HCEC 1CT (cell line): ENCODE results near the gene FOXK1.
"Not testable (repeated sequence)": the region's sequence is repeated elsewhere in the genome, so short reads cannot be mapped to it uniquely, and the experiment has no call there.

Source experiments
- DNase-seq: peaks from one replicate; pipeline ENCODE4 v3.0.0-alpha.2; 2017

The FOXK1 gene

DNA sequence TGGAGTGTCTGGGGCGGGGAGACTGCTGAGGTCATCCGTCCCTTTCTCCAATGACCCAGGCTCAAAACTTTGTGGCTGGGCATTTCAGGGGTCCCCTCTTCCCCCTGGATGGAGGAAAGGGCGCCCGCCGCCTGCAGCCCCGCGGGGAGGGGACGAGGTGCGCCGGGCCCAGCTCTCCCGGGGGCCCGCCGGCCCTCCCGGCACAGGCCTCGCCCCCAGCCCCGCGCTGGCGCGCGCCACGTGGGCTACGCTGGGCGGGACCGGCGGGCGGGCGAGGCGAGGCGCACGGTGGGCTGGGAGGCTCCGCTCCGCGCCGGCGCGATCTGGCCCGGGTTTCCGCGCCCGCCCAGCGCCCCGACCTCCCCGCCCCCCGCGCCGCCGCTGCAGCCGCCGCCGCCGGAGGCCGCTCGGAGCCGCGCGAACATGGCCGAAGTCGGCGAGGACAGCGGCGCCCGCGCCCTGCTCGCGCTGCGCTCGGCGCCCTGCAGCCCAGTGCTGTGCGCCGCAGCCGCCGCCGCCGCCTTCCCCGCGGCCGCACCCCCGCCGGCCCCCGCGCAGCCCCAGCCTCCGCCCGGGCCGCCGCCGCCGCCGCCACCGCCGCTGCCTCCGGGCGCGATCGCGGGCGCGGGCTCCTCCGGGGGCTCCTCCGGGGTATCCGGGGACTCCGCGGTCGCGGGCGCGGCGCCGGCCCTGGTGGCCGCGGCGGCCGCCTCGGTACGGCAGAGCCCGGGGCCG, at the start of gene FOXK1:
FOXK1 (plus strand) TSS at position 410 of the 735 bp plus-strand sequence; CDS start at position 424, 14 bp downstream.
- DNase-seq = peak; percentile 76

- peak; percentile 73 for DNase-seq
Observed at GRCh38 chr7:4633012-4633411, 49.1 kb upstream of the FOXK1 start.

DNA sequence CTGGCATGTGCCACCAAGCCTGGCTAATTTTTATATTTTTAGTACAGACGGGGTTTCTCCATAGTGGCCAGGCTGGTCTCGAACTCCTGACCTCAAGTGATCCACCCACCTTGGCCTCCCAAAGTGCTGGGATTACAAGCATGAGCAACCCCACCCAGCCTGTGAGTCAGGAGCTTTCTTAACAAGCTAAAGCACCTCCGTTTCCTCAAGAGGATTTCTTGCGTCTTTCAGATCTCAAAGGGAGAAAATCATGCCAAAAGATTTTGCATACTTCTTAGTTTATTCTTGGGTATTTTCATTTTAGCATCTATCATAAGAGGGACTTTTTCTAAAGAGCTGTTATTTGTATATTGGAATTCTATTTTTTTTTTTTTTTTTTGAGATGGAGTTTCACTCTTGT, 47.9 kb upstream of the FOXK1 start:
- peak; percentile 27 for DNase-seq

DNA sequence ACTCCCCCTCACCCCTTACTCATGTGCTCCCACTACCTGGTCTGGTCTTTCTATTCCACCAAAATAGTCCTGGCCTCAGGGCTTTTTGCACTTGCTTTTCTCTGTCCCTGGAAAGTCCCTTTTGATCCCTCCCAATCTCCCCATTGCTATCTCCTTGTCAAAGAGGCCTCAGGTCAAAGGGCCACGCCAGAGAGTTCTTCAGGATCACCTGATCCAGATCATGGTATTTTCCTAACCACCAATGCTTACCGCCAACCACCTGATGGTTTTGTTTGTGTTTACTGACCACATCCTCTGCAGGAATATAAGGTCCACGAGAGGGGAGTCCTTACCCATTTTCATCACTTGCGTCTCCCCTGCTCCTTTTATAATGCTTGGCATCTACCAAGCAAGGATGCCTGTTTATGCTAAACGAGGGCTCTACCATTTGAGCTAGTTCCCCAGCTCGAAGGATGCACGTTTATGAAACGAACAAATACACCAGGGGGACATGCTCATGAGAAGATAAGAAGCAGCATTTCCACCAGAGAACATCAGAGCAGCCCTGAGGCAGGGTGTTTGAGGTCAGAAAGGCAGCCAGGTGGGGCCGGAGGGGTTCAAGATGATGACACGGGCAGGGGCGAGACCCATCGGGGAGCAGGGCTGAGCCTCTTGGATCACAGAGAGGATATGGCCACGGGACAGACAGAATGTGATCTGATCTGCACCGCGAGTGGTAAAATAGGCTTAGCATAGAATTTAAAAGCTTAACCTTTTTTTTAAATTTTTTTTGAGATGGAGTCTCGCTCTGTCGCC, 43.1 kb upstream of the FOXK1 start:
- no peak for DNase-seq

DNA sequence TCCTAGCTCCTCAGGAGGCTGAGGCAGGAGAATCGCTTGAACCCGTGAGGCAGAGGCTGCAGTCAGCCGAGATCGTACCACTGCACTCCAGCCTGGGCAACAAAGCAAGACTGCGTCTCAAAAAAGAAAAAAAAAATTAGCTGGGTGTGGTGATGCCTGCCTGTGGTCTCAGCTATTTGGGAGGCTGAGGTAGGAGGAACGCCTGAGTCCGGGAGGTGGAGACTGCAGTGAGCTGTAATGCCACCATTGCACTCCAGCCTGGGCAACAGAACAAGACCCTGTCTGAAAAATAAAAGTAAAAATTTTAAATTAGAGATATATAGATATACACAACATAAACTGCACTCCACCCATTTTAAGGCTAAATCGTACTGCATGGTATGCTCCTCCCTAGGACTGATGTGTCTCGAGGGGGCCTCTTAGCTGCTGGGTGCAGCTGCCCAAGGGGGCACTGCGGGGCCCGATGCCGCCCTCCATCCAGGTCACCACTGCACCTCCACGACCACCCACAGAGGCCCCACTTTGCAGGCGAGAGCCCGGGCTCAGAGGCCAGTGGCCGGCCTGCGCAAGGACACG, 40.9 kb upstream of the FOXK1 start:
- no peak for DNase-seq

- DNase-seq = peak; percentile 86
Observed at GRCh38 chr7:4641667-4642467, 40.2 kb upstream of the FOXK1 start.

DNA sequence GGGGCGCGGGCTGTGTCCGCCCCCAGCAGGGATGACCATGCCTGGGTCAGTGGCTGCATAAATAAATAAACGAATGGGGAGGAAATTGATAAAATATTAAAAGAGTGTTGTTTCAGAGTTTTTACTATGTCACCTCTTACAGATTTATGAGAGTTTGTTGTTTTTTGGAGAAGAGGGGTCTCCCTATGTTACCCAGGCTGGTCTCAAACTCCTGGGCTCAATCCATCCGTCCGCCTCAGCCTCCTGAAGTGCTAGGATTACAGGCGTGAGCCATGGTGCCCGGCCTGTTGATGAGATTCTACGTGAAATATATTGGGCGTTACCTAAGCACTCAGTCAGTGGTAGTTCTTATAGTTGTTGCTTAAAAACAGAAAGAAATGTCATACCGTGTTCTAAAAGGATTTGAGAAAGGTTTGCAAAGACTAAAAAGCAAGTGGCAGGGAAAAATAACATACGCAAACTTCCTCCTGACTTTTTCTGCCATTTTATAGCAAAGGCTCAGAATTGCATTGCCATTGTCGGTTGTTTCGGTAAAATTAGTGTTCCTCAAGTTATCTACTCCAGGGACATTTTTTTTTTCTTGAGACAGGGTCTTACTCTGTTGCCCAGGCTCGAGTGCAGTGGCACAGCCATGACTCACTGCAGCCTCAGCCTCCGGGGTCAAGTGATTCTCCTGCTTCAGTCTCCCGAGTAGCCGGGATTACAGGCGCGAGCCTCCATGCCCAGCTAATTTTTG, 39.5 kb upstream of the FOXK1 start:
- no peak for DNase-seq

DNA sequence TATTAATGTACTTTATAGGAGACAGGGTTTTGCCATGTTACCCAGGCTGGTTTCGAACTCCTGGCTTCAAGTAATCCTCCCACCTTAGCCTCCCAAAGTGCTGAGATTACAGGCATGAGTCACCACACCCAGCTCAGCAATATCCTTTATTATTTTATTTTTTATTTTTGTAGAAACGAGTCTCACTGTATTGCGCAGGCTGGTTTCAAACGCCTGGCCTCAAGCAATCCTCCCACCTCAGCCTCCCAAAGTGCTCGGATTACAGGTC, 39.0 kb upstream of the FOXK1 start:
- DNase-seq = not testable (repeated sequence)

- DNase-seq = no peak
Observed at GRCh38 chr7:4645246-4645645, 36.8 kb upstream of the FOXK1 start.

- DNase-seq = no peak
Observed at GRCh38 chr7:4648111-4648510, 34.0 kb upstream of the FOXK1 start.

DNA sequence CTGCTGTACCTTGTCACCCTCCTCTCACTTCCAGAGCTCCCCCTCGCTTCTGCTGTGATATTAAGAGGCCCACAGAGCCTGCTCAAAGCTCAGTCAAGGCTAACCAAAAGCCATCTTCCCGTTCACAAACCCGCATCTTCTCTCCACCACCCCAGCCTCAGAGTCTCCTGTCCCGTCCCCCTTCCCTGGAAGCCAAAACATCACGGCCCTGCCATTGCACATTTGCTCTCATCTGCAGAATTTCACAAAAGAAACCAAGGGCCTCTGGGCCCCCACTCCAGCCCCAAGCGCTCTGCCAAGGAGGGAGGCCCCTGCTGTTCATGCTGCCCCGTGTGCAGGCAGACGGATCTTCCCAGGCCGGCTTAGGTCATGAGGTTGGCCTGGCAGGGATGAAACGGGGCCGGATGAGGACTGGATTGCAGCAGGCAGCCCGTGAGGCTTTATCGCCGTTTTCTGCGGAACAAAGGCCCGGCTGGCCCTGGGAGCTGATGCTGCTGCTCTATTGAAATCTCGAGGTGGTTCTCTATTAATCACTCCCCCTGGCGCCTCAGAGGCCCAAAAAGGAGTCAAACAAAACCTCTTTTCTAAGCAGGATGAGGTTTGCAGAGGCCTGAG, 31.6 kb upstream of the FOXK1 start:
- DNase-seq = no peak

DNA sequence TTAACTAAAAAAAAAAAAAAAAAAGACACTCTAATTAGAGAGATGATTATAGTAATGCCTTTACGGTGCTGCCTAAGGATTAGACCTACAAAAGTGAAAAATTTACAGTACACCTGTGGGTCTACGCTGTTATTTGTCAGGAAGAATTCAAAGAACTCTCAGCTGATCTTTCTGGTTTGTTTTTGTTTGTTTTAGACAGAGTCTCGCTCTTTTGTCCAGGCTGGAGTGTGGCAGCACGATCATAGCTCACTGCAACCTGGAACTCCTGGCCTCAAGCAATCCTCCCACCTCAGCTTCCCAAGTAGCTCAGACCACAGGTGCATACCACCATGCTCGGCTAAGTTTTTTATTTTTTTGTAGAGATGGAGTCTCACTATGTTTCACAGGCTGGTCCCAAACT, 28.3 kb upstream of the FOXK1 start:
- no peak for DNase-seq

DNA sequence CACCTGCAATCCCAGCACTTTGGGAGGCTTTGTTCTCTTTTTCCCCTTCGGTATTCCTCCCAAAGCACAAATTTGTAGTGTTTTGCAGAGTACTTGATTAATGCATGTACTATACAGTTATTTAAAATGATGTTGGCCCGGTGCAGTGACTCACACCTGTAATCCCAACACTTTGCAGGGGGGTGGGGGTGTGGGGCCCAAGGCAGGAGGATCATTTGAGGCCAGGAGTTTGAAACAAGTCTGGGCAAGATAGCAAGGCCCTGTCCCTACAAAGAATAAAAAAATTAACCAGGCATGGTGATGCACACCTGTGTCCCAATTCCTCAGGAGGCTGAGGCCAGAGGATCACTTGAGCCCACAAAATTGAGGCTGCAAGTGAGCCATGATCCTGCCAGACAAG, 26.8 kb upstream of the FOXK1 start:
- DNase-seq = no peak

GRCh38 chr7:4655896-4656295, 26.2 kb upstream of the FOXK1 start:
- DNase-seq = no peak

- DNase-seq = no peak
Observed at GRCh38 chr7:4657640-4658417, 24.3 kb upstream of the FOXK1 start.

- no peak for DNase-seq
Observed at GRCh38 chr7:4659551-4660286, 22.4 kb upstream of the FOXK1 start.

DNA sequence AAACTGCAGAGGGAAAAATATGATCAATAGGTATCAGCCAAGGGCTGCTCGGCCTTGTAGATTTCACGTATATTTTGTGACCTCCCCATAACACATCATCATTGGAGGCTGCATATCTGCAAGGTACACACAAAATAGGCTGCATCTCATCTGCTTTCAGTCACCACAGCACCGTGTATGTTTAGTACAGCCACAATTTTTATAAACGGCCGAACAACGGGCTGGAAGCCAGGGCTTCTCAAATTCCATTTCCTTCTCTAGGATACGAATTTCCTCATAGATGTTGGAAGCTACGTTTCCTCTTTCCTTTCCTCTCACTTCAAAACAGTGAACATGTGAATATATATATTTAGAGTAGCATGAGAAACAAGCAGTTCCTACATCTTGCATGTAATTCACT, 20.2 kb upstream of the FOXK1 start:
- DNase-seq = no peak

- DNase-seq = no peak
Observed at GRCh38 chr7:4663239-4664018, 18.7 kb upstream of the FOXK1 start.

DNA sequence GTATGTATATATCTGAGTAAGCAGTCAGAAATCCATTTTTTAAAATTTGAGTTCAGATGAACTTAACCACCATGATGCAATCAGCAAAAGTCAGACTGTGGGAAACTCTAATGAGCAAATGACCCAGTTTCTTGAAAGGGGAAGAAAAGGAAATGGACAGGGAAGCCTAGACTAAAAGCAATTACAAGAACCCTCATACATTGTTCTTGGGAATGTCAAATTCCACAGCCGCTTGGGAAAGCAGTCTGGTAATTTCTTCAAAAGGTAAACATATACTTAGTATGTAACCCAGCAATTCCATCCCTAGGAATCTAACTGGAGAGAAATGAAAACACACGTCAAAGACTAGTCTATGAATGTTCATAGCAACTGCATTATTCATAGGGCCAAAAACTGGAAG, 16.4 kb upstream of the FOXK1 start:
- DNase-seq = peak; percentile 87
